ENCODE data around the gene PPARG. TPM values are rescaled to one million over a fixed set of nuclear protein-coding genes. Genes with fewer than 3 reads are reported as not detected.
A peak's percentile ranks its signal among the peaks of the same experiment; 100 is the strongest.

PPARG gene
- total and polyA plus RNA-seq, 2 experiments from 2014 or later = 0.15 to 0.42 TPM

DNA sequence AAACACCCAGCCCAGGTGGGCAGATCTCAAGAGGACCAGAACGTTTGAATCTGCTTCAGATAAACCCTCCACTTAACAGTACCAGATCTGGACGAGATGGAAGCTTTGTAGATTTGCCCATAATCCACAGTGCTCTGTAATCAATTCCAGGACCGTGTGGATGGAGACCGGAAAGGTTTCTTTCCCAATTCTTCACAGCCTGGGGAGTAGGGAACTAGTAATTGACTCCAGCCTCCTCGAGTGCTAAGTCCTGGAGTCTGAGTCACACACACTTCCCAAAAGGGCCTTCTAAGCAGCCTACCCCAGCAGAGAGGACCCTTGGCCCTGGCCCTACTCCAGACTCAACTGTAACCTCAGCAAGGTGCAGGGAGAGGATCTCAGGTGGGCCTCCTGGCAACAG, 139.3 kb downstream of the PPARG start:
- Mint-ChIP-seq H3K27me3 (ENCODE audit: insufficient read depth, low read depth, poor library complexity) (peaks cover 8% of the 10 kb centered on the region), H3K36me3 (ENCODE audit: low read depth) (no peaks in the 10 kb centered on the region), H3K27ac (no peak overlapping the region), H3K4me3 (no peak overlapping the region), H3K9me3 (no peaks in the 10 kb centered on the region), H3K4me1 (peaks cover 45% of the 10 kb centered on the region)
- TF ChIP-seq CTCF (conservative IDR thresholded peaks at IDR 0.05; ENCODE audit: low read depth in 2 of 2) (no peak), POLR2AphosphoS5 (IDR thresholded peaks at IDR 0.05; ENCODE audit: low read depth) (no peak), JUNB (IDR thresholded peaks at IDR 0.05; ENCODE audit: unreplicated experiment) (no peak), EZH2 (IDR thresholded peaks at IDR 0.05; ENCODE audit: low read depth, unreplicated experiment) (no peak), REST (IDR thresholded peaks at IDR 0.05; ENCODE audit: unreplicated experiment) (no peak), CREB1 (CRISPR knock-in tag; IDR thresholded peaks at IDR 0.05; ENCODE audit: low read depth) (no peak), ZNF462 (CRISPR knock-in tag; IDR thresholded peaks at IDR 0.05) (no peak), ETS1 (IDR thresholded peaks at IDR 0.05) (no peak), ZNF114 (CRISPR knock-in tag; IDR thresholded peaks at IDR 0.05) (no peak), EZH2phosphoT487 (IDR thresholded peaks at IDR 0.05; ENCODE audit: unreplicated experiment) (no peak), STAT1 (IDR thresholded peaks at IDR 0.05; ENCODE audit: unreplicated experiment) (no peak), NANOG (IDR thresholded peaks at IDR 0.05; ENCODE audit: borderline replicate concordance) (no peak), ZNF331 (CRISPR knock-in tag; IDR thresholded peaks at IDR 0.05; ENCODE audit: low read depth) (no peak)
- Histone ChIP-seq H3K36me3 (ENCODE audit: insufficient read depth) (no peaks in the 10 kb centered on the region), H3F3A (replicated peaks; ENCODE audit: low read depth) (no peaks in the 10 kb centered on the region), H3K4me2 (no peak overlapping the region), H3K27ac (ENCODE audit: low read depth) (no peak overlapping the region), H3K79me2 (replicated peaks; ENCODE audit: insufficient read depth) (no peaks in the 10 kb centered on the region), H4K20me1 (replicated peaks; ENCODE audit: insufficient read depth) (no peaks in the 10 kb centered on the region), H3K27me3 (ENCODE audit: insufficient read depth) (no peaks in the 10 kb centered on the region), H3K4me3 (no peak overlapping the region), H3K4me1 (ENCODE audit: insufficient read depth) (peaks cover 35% of the 10 kb centered on the region), H2AFZ (peak overlapping the region; percentile 0; the same call in 1 of the 2 replicates), H3K9me2 (ENCODE audit: insufficient read depth) (no peaks in the 10 kb centered on the region; the same call in 1 of the 2 replicates)
- no peak for ATAC-seq
- DNase-seq (ENCODE audit: low spot score) = no peak
